ENCODE results near the gene LRRC27. TPM values are rescaled to one million over a fixed set of nuclear protein-coding genes. Genes with fewer than 3 reads are reported as not detected.
A peak's percentile ranks its signal among the peaks of the same experiment; 100 is the strongest.

The LRRC27 gene
- total and polyA plus RNA-seq, 7 donors: 2.2 to 8.3 (median 2.5) TPM

- intact Hi-C loops (cut with DNase I): loop anchor here in 1 of 2 donors (5.0 kb wide), 1 partner anchor 196 kb away; no protein-coding TSS in a partner anchor
- 76 to 78% (median 77%) methylated on average over 2 of the region's 2 CpGs for WGBS, 3 donors
- H3K27ac ChIP-seq: no peak overlapping the region
Observed at GRCh38 chr10:132381741-132382140, 49.7 kb downstream of the LRRC27 start.

GRCh38 chr10:132382231-132382922 lies 50.4 kb downstream of the LRRC27 start:
- no peaks in the 10 kb centered on the region for H3K36me3 ChIP-seq (ENCODE audit: insufficient read depth in 1 of 2, low read depth in 1 of 2)
- no peaks in the 10 kb centered on the region for H3K4me1 ChIP-seq
- no peaks in the 10 kb centered on the region for H3K27me3 ChIP-seq (ENCODE audit: insufficient read depth in 3 of 3, low read length in 2 of 3)
- DNase-seq: peak in 1 of 2 donors; percentile 12
- 63 to 78% (median 65%) methylated on average over 16 of the region's 16 CpGs for WGBS, 3 donors
- H3K4me3 ChIP-seq: no peak overlapping the region
- TF ChIP-seq CTCF (IDR thresholded peaks at IDR 0.05): no peak
- H3K9me3 ChIP-seq: no peaks in the 10 kb centered on the region
- ATAC-seq: no peak
- H3K27ac ChIP-seq: no peak overlapping the region
- intact Hi-C loops (cut with DNase I): loop anchor here in 1 of 2 donors (5.0 kb wide), 1 partner anchor 195 kb away; no protein-coding TSS in a partner anchor

More at GRCh38 chr10:132381741-132382140, 49.7 kb downstream of the LRRC27 start:
- no peaks in the 10 kb centered on the region for H3K36me3 ChIP-seq (ENCODE audit: insufficient read depth in 1 of 2, low read depth in 1 of 2)
- no peaks in the 10 kb centered on the region for H3K4me1 ChIP-seq
- H3K27me3 ChIP-seq (ENCODE audit: insufficient read depth in 3 of 3, low read length in 2 of 3): no peaks in the 10 kb centered on the region
- H3K4me3 ChIP-seq: no peak overlapping the region
- no peak for TF ChIP-seq CTCF (IDR thresholded peaks at IDR 0.05)
- DNase-seq (no peak), ATAC-seq (no peak)
- no peaks in the 10 kb centered on the region for H3K9me3 ChIP-seq

- intact Hi-C loops (cut with DNase I): loop anchor here in 1 of 2 donors (5.0 kb wide), 1 partner anchor 194 kb away; no protein-coding TSS in a partner anchor
- Histone ChIP-seq H3K4me1 (no peaks in the 10 kb centered on the region), H3K36me3 (ENCODE audit: insufficient read depth in 1 of 2, low read depth in 1 of 2) (no peaks in the 10 kb centered on the region), H3K27ac (no peak overlapping the region), H3K9me3 (no peaks in the 10 kb centered on the region), H3K27me3 (ENCODE audit: insufficient read depth in 3 of 3, low read length in 2 of 3) (no peaks in the 10 kb centered on the region), H3K4me3 (no peak overlapping the region)
- 83 to 87% (median 87%) methylated on average over 8 of the region's 8 CpGs for WGBS, 3 donors
- peak; percentile 4 to 11 for DNase-seq
- ATAC-seq: no peak
- no peak for TF ChIP-seq CTCF (IDR thresholded peaks at IDR 0.05)
Observed at GRCh38 chr10:132383101-132383500, 51.1 kb downstream of the LRRC27 start.

GRCh38 chr10:132383751-132384196 lies 51.8 kb downstream of the LRRC27 start:
- Histone ChIP-seq H3K4me1 (no peaks in the 10 kb centered on the region), H3K9me3 (no peaks in the 10 kb centered on the region), H3K4me3 (no peak overlapping the region), H3K27me3 (ENCODE audit: insufficient read depth in 3 of 3, low read length in 2 of 3) (no peaks in the 10 kb centered on the region), H3K36me3 (ENCODE audit: insufficient read depth in 1 of 2, low read depth in 1 of 2) (no peaks in the 10 kb centered on the region), H3K27ac (no peak overlapping the region)
- intact Hi-C loops (cut with DNase I): loop anchor here in 1 of 2 donors (5.0 kb wide), 1 partner anchor 194 kb away; no protein-coding TSS in a partner anchor
- DNase-seq: peak; percentile 3 to 38
- no peak for ATAC-seq
- no peak for TF ChIP-seq CTCF (IDR thresholded peaks at IDR 0.05)
- 70 to 75% (median 74%) methylated on average over 13 of the region's 13 CpGs for WGBS, 3 donors
